ENCODE measurements around the gene OR13J1. TPM values are rescaled to one million over a fixed set of nuclear protein-coding genes. Genes with fewer than 3 reads are reported as not detected.

Gene OR13J1
- total and polyA plus RNA-seq, 5 donors from 2014 or later: not detected

GRCh38 chr9:35834260-35835215 is 35.7 kb downstream of the OR13J1 start:
- H3K4me1 ChIP-seq (ENCODE audit: control insufficient read depth, insufficient read depth, low read length, poor library complexity, severe bottlenecking): peaks cover 5% of the 10 kb centered on the region
- no peak for ATAC-seq (ENCODE audit: low read depth in 2 of 2)
- Mint-ChIP-seq H3K9me3 (no peaks in the 10 kb centered on the region), H3K4me1 (peaks cover 0 to 26% (median 12%) of the 10 kb centered on the region in 4 donors), H3K27ac (no peak overlapping the region), H3K36me3 (peaks cover 3% of the 10 kb centered on the region), H3K27me3 (no peaks in the 10 kb centered on the region), H3K4me3 (peak overlapping the region in 1 of 4 donors; percentile 31)
- no peak overlapping the region for H3K27ac ChIP-seq (ENCODE audit: insufficient read depth, low read length, poor library complexity, severe bottlenecking)
- H3K9me3 ChIP-seq (ENCODE audit: control insufficient read depth in 2 of 2, low read length in 2 of 2): no peaks in the 10 kb centered on the region
- H3K27me3 ChIP-seq (ENCODE audit: control insufficient read depth, insufficient read depth, low read length): no peaks in the 10 kb centered on the region
- DNase-seq: no peak
- no peaks in the 10 kb centered on the region for H3K36me3 ChIP-seq (ENCODE audit: control insufficient read depth, insufficient read depth, low read length)
- H3K4me3 ChIP-seq (ENCODE audit: low read depth, low read length): no peak overlapping the region

DNA sequence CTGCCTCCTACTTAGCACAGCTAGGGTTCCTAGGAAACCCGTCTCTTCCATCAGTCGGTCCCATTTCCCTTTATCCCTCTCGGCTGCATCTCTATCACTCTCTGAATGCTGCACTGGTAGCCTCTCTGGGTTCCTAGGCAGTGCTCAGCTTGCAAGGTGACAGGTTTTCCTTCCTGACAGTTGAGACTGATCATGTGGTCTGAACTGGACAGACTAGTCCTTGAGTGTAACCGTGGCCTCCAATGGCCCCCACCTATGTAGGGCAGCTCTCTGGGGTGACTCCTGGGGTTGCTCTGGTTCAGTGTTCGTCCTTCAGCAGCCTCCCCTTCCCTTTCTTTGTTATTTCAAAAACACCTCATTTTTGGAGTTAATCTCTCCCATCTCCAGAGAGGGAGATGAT is 37.4 kb downstream of the OR13J1 start:
- Histone ChIP-seq H3K27ac (ENCODE audit: insufficient read depth, low read length, poor library complexity, severe bottlenecking) (no peak overlapping the region), H3K9me3 (ENCODE audit: control insufficient read depth in 2 of 2, low read length in 2 of 2) (no peaks in the 10 kb centered on the region), H3K4me1 (ENCODE audit: control insufficient read depth, insufficient read depth, low read length, poor library complexity, severe bottlenecking) (peaks cover 15% of the 10 kb centered on the region), H3K36me3 (ENCODE audit: control insufficient read depth, insufficient read depth, low read length) (no peaks in the 10 kb centered on the region), H3K27me3 (ENCODE audit: control insufficient read depth, insufficient read depth, low read length) (no peaks in the 10 kb centered on the region), H3K4me3 (ENCODE audit: low read depth, low read length) (no peak overlapping the region)
- Mint-ChIP-seq H3K4me3 (peak overlapping the region in 2 of 4 donors; percentile 67 to 88), H3K36me3 (peaks cover 3% of the 10 kb centered on the region), H3K4me1 (peaks cover 0 to 34% (median 18%) of the 10 kb centered on the region in 4 donors), H3K27me3 (no peaks in the 10 kb centered on the region), H3K9me3 (no peaks in the 10 kb centered on the region), H3K27ac (peak overlapping the region in 1 of 3 donors; percentile 31)
- ATAC-seq (ENCODE audit: low read depth in 2 of 2) (no peak), DNase-seq (no peak)

GRCh38 chr9:35831040-35831439 is 39.2 kb downstream of the OR13J1 start:
- no peak for DNase-seq
- no peak for ATAC-seq (ENCODE audit: low read depth in 2 of 2)
- Mint-ChIP-seq H3K4me3 (peak overlapping the region in 2 of 4 donors; percentile 52 to 70), H3K27ac (peak overlapping the region in 1 of 3 donors; percentile 46), H3K9me3 (no peaks in the 10 kb centered on the region), H3K4me1 (peaks cover 2 to 34% (median 23%) of the 10 kb centered on the region in 4 donors), H3K36me3 (no peaks in the 10 kb centered on the region), H3K27me3 (no peaks in the 10 kb centered on the region)
- no peaks in the 10 kb centered on the region for H3K36me3 ChIP-seq (ENCODE audit: control insufficient read depth, insufficient read depth, low read length)
- no peak overlapping the region for H3K4me3 ChIP-seq (ENCODE audit: low read depth, low read length)
- no peaks in the 10 kb centered on the region for H3K9me3 ChIP-seq (ENCODE audit: control insufficient read depth in 2 of 2, low read length in 2 of 2)
- no peaks in the 10 kb centered on the region for H3K27me3 ChIP-seq (ENCODE audit: control insufficient read depth, insufficient read depth, low read length)
- H3K27ac ChIP-seq (ENCODE audit: insufficient read depth, low read length, poor library complexity, severe bottlenecking): no peak overlapping the region
- H3K4me1 ChIP-seq (ENCODE audit: control insufficient read depth, insufficient read depth, low read length, poor library complexity, severe bottlenecking): peaks cover 15% of the 10 kb centered on the region

GRCh38 chr9:35829764-35830096 is 40.5 kb downstream of the OR13J1 start:
- peak overlapping the region; percentile 82 to 90 (median 90) for H3K27ac Mint-ChIP-seq
- H3K27me3 Mint-ChIP-seq: no peaks in the 10 kb centered on the region
- no peak for DNase-seq
- H3K9me3 Mint-ChIP-seq: no peaks in the 10 kb centered on the region
- Histone ChIP-seq H3K27me3 (ENCODE audit: control insufficient read depth, insufficient read depth, low read length) (no peaks in the 10 kb centered on the region), H3K27ac (ENCODE audit: insufficient read depth, low read length, poor library complexity, severe bottlenecking) (peak overlapping the region; percentile 59), H3K9me3 (ENCODE audit: control insufficient read depth in 2 of 2, low read length in 2 of 2) (no peaks in the 10 kb centered on the region), H3K36me3 (ENCODE audit: control insufficient read depth, insufficient read depth, low read length) (no peaks in the 10 kb centered on the region), H3K4me3 (ENCODE audit: low read depth, low read length) (no peak overlapping the region), H3K4me1 (ENCODE audit: control insufficient read depth, insufficient read depth, low read length, poor library complexity, severe bottlenecking) (peaks cover 15% of the 10 kb centered on the region)
- H3K36me3 Mint-ChIP-seq: no peaks in the 10 kb centered on the region
- H3K4me3 Mint-ChIP-seq: peak overlapping the region; percentile 77 to 87 (median 86)
- H3K4me1 Mint-ChIP-seq: peaks cover 5 to 36% (median 25%) of the 10 kb centered on the region in 4 donors
- no peak for ATAC-seq (ENCODE audit: low read depth in 2 of 2)

- Histone ChIP-seq H3K27me3 (ENCODE audit: control insufficient read depth, insufficient read depth, low read length) (no peaks in the 10 kb centered on the region), H3K36me3 (ENCODE audit: control insufficient read depth, insufficient read depth, low read length) (no peaks in the 10 kb centered on the region), H3K9me3 (ENCODE audit: control insufficient read depth in 2 of 2, low read length in 2 of 2) (no peaks in the 10 kb centered on the region), H3K4me1 (ENCODE audit: control insufficient read depth, insufficient read depth, low read length, poor library complexity, severe bottlenecking) (peaks cover 15% of the 10 kb centered on the region), H3K4me3 (ENCODE audit: low read depth, low read length) (peak within 1 kb of the TSS; percentile 81), H3K27ac (ENCODE audit: insufficient read depth, low read length, poor library complexity, severe bottlenecking) (peak within 1 kb of the TSS; percentile 59)
- ATAC-seq (ENCODE audit: low read depth in 2 of 2) (peak; percentile 93 to 94), DNase-seq (peak; percentile 88 to 95 (median 92))
- Mint-ChIP-seq H3K27ac (peak within 1 kb of the TSS; percentile 82 to 98 (median 94)), H3K9me3 (no peaks in the 10 kb centered on the region), H3K4me3 (peak within 1 kb of the TSS; percentile 95 to 100 (median 96)), H3K36me3 (no peaks in the 10 kb centered on the region), H3K4me1 (peaks cover 5 to 36% (median 25%) of the 10 kb centered on the region in 4 donors), H3K27me3 (no peaks in the 10 kb centered on the region)
Measured at GRCh38 chr9:35829084-35829763, 41.0 kb downstream of the OR13J1 start, which contains the start of gene TMEM8B. TMEM8B (plus strand) TSS chr9:35829228; CDS start chr9:35829448, 220 bp downstream.

- Histone ChIP-seq H3K27ac (ENCODE audit: insufficient read depth, low read length, poor library complexity, severe bottlenecking) (peak within 1 kb of the TSS; percentile 59), H3K9me3 (ENCODE audit: control insufficient read depth in 2 of 2, low read length in 2 of 2) (no peaks in the 10 kb centered on the region), H3K27me3 (ENCODE audit: control insufficient read depth, insufficient read depth, low read length) (no peaks in the 10 kb centered on the region), H3K4me1 (ENCODE audit: control insufficient read depth, insufficient read depth, low read length, poor library complexity, severe bottlenecking) (peaks cover 15% of the 10 kb centered on the region), H3K36me3 (ENCODE audit: control insufficient read depth, insufficient read depth, low read length) (no peaks in the 10 kb centered on the region), H3K4me3 (ENCODE audit: low read depth, low read length) (peak within 1 kb of the TSS; percentile 81)
- Mint-ChIP-seq H3K4me1 (peaks cover 5 to 36% (median 25%) of the 10 kb centered on the region in 4 donors), H3K27me3 (no peaks in the 10 kb centered on the region), H3K9me3 (no peaks in the 10 kb centered on the region), H3K4me3 (peak within 1 kb of the TSS; percentile 95 to 100 (median 96)), H3K36me3 (no peaks in the 10 kb centered on the region), H3K27ac (peak within 1 kb of the TSS; percentile 48 to 98 (median 94))
- DNase-seq (no peak), ATAC-seq (ENCODE audit: low read depth in 2 of 2) (peak in 1 of 2 donors; percentile 1)
Measured at GRCh38 chr9:35828716-35829083, 41.5 kb downstream of the OR13J1 start, which contains the start of gene FAM221B. FAM221B (minus strand) TSS chr9:35828732; CDS start chr9:35826161, 2,571 bp downstream.

GRCh38 chr9:35827486-35827885 is 42.7 kb downstream of the OR13J1 start:
- Mint-ChIP-seq H3K27ac (no peak overlapping the region), H3K9me3 (no peaks in the 10 kb centered on the region), H3K27me3 (no peaks in the 10 kb centered on the region), H3K4me3 (peak overlapping the region in 3 of 4 donors; percentile 80 to 96 (median 95)), H3K4me1 (peaks cover 5 to 36% (median 25%) of the 10 kb centered on the region in 4 donors), H3K36me3 (no peaks in the 10 kb centered on the region)
- no peaks in the 10 kb centered on the region for H3K9me3 ChIP-seq (ENCODE audit: control insufficient read depth in 2 of 2, low read length in 2 of 2)
- DNase-seq: no peak
- H3K36me3 ChIP-seq (ENCODE audit: control insufficient read depth, insufficient read depth, low read length): no peaks in the 10 kb centered on the region
- ATAC-seq (ENCODE audit: low read depth in 2 of 2): no peak
- H3K27me3 ChIP-seq (ENCODE audit: control insufficient read depth, insufficient read depth, low read length): no peaks in the 10 kb centered on the region
- peaks cover 15% of the 10 kb centered on the region for H3K4me1 ChIP-seq (ENCODE audit: control insufficient read depth, insufficient read depth, low read length, poor library complexity, severe bottlenecking)
- no peak overlapping the region for H3K27ac ChIP-seq (ENCODE audit: insufficient read depth, low read length, poor library complexity, severe bottlenecking)
- H3K4me3 ChIP-seq (ENCODE audit: low read depth, low read length): no peak overlapping the region
